Transverse colon (tissue), 4 donors: Measurements from ENCODE around the gene CDK5RAP2. TPM values are rescaled to one million over a fixed set of nuclear protein-coding genes. Genes with fewer than 3 reads are reported as not detected.
A peak's percentile ranks its signal among the peaks of the same experiment; 100 is the strongest.

Experiments
- DNase-seq: peaks from one replicate; pipeline ENCODE4 v3.0.0-alpha.2; 2019
- H3K27ac ChIP-seq, 4 donors: fragments of 200-600 bp; sonication (generic); 2 replicates each; pipeline ENCODE4 v1.5.1; 2016 to 2018; ENCODE audit warnings: inconsistent platforms in 4 of 4
- H3K27me3 ChIP-seq: fragments of 200-600 bp; sonication (generic); 2 replicates; pipeline ENCODE4 v1.5.1; 2017; ENCODE audit warnings: inconsistent platforms
- H3K36me3 ChIP-seq, 4 donors: fragments of 200-600 bp; sonication (generic); 2 replicates each; pipeline ENCODE4 v1.5.1; 2017 to 2019; ENCODE audit warnings: inconsistent platforms in 4 of 4
- H3K4me1 ChIP-seq, 4 donors: fragments of 200-600 bp; sonication (generic); 2 replicates each; pipeline ENCODE4 v1.5.1; 2017 to 2020; ENCODE audit warnings: inconsistent platforms in 4 of 4
- H3K4me3 ChIP-seq, 4 donors: fragments of 200-600 bp; sonication (generic); 1 replicate in 1 of 4; 2 replicates in 3 of 4; pipeline versions ENCODE4 v1.5.1 to v1.6.1; 2017 to 2019; ENCODE audit warnings: inconsistent platforms in 4 of 4
- H3K9me3 ChIP-seq, 2 donors: fragments of 200-600 bp; sonication (generic); 2 replicates each; pipeline ENCODE4 v1.5.1; 2017 to 2019; ENCODE audit warnings: inconsistent platforms in 2 of 2
- CTCF ChIP-seq, 5 experiments: fragments of 200-600 bp in 3 of 5; fragments of 450-650 bp in 2 of 5; sonication (generic) in 3 of 5; IDR thresholded peaks; 1 replicate in 2 of 5; 2 replicates in 3 of 5; pipeline ENCODE4 v1.5.1; 2016 to 2017; ENCODE audit warnings: antibody characterized with exemption in 5 of 5, inconsistent platforms in 3 of 5, mild to moderate bottlenecking in 2 of 5, moderate library complexity in 1 of 5
- EP300 ChIP-seq: sonication (generic); formaldehyde crosslinking; IDR thresholded peaks from one replicate; pipeline ENCODE4 v1.6.1; 2017; ENCODE audit warnings: antibody characterized with exemption, low read depth
- POLR2A ChIP-seq: fragments of 450-650 bp; IDR thresholded peaks from one replicate; pipeline ENCODE4 v1.6.1; 2016; ENCODE audit warnings: antibody characterized with exemption, mild to moderate bottlenecking, moderate library complexity
- POLR2AphosphoS5 ChIP-seq, 3 donors: sonication (generic); formaldehyde crosslinking; IDR thresholded peaks; one replicate each; pipeline ENCODE4 v1.6.1; 2016; ENCODE audit warnings: antibody characterized with exemption in 3 of 3
- WGBS, 2 donors: methylation state at CpG; one replicate each; pipeline ENCODE4 v1.1.5; 2018; ENCODE audit warnings: low coverage in 1 of 2; 5-methylcytosine and 5-hydroxymethylcytosine counted together
- in situ Hi-C, 4 donors: fragments of 200-750 bp; cut with MboI; loops; one replicate each; pipeline versions ENCODE4 v1.15.0 to v1.15.1; 2017; ENCODE audit warnings: low sequenced_read_pairs in 3 of 4, low pct_ligation_motif_present in 1 of 4, low pct_unique_long_range_greater_than_20kb in 1 of 4
- intact Hi-C: fragments of 100-400 bp; cut with DNase I; formaldehyde crosslinking; loops from one replicate; pipeline ENCODE4 v1.15.1; 2023; ENCODE audit warnings: low total_unique reads
- total RNA-seq, 4 donors: library from RNA; depleted of rRNA; stranded (reverse); fragments of >200 nt; gene quantifications; one replicate each; pipeline ENCODE4 v1.1.0, GENCODE V29; 2016

The CDK5RAP2 gene
- total RNA-seq, 4 donors from 2014 or later, result 23.6 to 154 (median 28.0) TPM

- no peak overlapping the region for H3K4me3 ChIP-seq
- peak; percentile 55 for DNase-seq
- TF ChIP-seq POLR2A, result no peak
- TF ChIP-seq CTCF (IDR thresholded peaks at IDR 0.05), result peak; percentile 65 to 87 (median 82)
- no peak for TF ChIP-seq EP300
- WGBS, 2 donors, result 44 to 53% methylated on average over 8 of the region's 8 CpGs
- no peak overlapping the region for H3K27ac ChIP-seq
- peaks cover 0 to 5% (median 0%) of the 10 kb centered on the region in 4 donors for H3K36me3 ChIP-seq
- in situ Hi-C loops (no loop called here), intact Hi-C loops (no loop called here)
- H3K9me3 ChIP-seq, result no peaks in the 10 kb centered on the region
- peaks cover 0 to 3% (median 0%) of the 10 kb centered on the region in 4 donors for H3K4me1 ChIP-seq
- H3K27me3 ChIP-seq, result no peaks in the 10 kb centered on the region
Observed at GRCh38 chr9:120619751-120620655, 40.0 kb upstream of the CDK5RAP2 start.

DNA sequence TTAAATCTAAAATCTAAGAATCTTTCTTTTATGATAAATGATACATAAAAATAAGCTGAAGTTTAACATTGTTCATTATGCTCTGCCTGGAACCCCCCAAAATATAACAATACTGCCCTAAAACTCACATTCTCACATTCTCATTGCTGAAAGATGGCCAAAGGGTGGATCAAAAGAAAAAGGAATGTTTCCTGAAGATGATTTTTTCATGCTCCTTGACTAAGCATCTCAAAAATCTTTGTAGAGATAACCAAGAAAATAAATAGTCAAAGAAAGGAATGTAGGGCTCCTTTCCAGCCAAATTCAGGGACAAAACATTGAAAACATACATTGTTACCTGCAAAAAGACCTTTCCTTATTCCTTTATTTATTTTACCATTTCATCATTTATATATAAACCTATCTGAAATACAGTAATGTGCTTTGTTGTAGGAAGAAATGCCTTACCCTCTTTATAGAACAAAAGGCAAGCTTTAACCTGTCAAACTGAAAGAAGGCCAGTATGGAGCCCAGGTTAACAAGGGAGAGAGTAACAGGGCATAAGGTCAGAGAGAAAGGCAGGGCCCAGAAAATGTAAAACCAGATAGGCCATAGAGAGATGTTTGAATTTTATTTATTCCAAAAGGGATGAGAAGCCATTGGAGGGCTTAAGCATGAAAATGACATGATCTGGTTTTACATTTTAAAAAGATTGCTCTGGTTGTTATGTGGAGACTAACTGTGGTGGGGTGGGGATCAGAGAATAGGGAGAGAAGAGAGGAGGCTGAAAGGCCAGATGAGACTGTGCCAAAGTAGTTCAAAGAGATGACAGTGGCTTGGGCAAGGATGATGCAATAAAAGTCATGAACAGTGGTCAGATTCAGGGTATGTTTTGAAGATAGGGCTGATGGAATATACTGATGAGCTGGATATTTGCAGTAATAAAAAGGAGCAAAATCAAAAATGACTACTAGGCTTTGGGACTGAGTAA, 37.3 kb upstream of the CDK5RAP2 start:
- intact Hi-C loops (no loop called here), in situ Hi-C loops (no loop called here)
- H3K4me3 ChIP-seq, result no peak overlapping the region
- H3K9me3 ChIP-seq, result no peaks in the 10 kb centered on the region
- TF ChIP-seq EP300, result no peak
- no peak for TF ChIP-seq POLR2A
- TF ChIP-seq CTCF (IDR thresholded peaks at IDR 0.05), result no peak
- no peak for TF ChIP-seq POLR2AphosphoS5 (IDR thresholded peaks at IDR 0.05)
- H3K27me3 ChIP-seq, result no peaks in the 10 kb centered on the region
- DNase-seq, result no peak
- peaks cover 0 to 3% (median 0%) of the 10 kb centered on the region in 4 donors for H3K4me1 ChIP-seq
- peaks cover 0 to 5% (median 0%) of the 10 kb centered on the region in 4 donors for H3K36me3 ChIP-seq
- H3K27ac ChIP-seq, result no peak overlapping the region

DNA sequence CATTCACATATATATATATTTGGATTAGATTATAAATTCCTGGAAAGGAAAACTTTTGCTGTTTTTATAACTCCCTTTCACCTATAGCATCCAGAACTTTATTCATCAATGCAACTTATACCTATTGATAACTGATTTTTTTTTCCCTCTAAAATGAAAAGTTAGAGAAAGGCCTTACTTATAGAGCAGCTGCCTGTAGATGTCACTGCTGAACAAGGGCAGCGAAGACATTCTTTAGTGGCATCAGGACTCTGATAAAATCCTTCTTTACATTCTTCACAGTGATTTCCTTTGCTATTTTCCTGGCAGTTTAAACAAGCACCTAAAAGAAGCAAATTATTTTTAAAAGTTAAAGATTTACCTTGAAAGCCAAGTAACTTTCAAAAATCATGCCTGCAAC, 32.3 kb upstream of the CDK5RAP2 start:
- Histone ChIP-seq H3K4me3 (no peak overlapping the region), H3K4me1 (no peaks in the 10 kb centered on the region), H3K36me3 (peaks cover 0 to 10% (median 0%) of the 10 kb centered on the region in 4 donors), H3K27ac (no peak overlapping the region), H3K27me3 (no peaks in the 10 kb centered on the region), H3K9me3 (no peaks in the 10 kb centered on the region)
- DNase-seq, result no peak
- TF ChIP-seq POLR2AphosphoS5 (IDR thresholded peaks at IDR 0.05), result no peak
- TF ChIP-seq CTCF (IDR thresholded peaks at IDR 0.05), result no peak
- no peak for TF ChIP-seq POLR2A
- TF ChIP-seq EP300, result no peak
- 86 to 90% methylated on average over 1 of the region's 1 CpG for whole genome bisulfite sequencing, 2 donors
- in situ Hi-C loops, result no loop called here
- intact Hi-C loops, result no loop called here

DNA sequence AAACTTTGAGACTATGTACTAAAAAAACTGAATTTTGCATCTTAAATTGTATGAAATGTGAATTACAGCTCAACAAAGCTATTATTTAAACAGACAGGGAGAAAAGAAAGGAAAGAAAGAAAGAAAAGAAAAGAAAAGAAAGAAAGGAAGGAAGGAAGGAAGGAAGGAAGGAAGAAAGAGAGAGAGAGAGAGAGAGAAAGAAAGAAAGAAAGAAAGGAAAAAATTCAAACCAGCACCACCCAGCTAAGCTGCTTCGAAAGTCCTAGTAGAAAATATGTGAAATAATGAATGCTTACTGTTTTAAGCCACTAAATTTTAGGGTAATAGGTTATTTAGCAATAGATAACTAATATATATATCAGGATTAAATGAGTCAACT, 31.7 kb upstream of the CDK5RAP2 start:
- H3K9me3 ChIP-seq, result no peaks in the 10 kb centered on the region
- intact Hi-C loops (no loop called here), in situ Hi-C loops (no loop called here)
- no peak for TF ChIP-seq POLR2A
- no peak for TF ChIP-seq EP300
- TF ChIP-seq CTCF (IDR thresholded peaks at IDR 0.05), result no peak
- no peak for TF ChIP-seq POLR2AphosphoS5 (IDR thresholded peaks at IDR 0.05)
- no peaks in the 10 kb centered on the region for H3K27me3 ChIP-seq
- no peak for DNase-seq
- H3K4me3 ChIP-seq, result no peak overlapping the region
- H3K27ac ChIP-seq, result no peak overlapping the region
- no peaks in the 10 kb centered on the region for H3K4me1 ChIP-seq
- WGBS, 2 donors, result 95 to 96% methylated on average over 1 of the region's 1 CpG
- peaks cover 0 to 16% (median 0%) of the 10 kb centered on the region in 4 donors for H3K36me3 ChIP-seq
